H1 (cell line): ENCODE results near the gene CSF1. TPM values are rescaled to one million over a fixed set of nuclear protein-coding genes. Genes with fewer than 3 reads are reported as not detected.

Source experiments
- CTCF ChIA-PET: fragments of 300-600 bp; sonication (Branson Sonifier 250); formaldehyde crosslinking; loops from one replicate; lab custom pipeline; 2021; ENCODE audit not compliant: partially characterized antibody; lab: Charles Lee
- POLR2A ChIA-PET: fragments of 300-600 bp; sonication (Branson Sonifier 250); formaldehyde crosslinking; loops from one replicate; lab custom pipeline; 2021; ENCODE audit warnings: inconsistent platforms; ENCODE audit not compliant: partially characterized antibody; lab: Charles Lee
- DNase-seq, 2 experiments: peaks; one replicate each; pipeline versions ENCODE4 v3.0.0 to v3.0.0-alpha.2; 2010 to 2022; ENCODE audit warnings: low spot score in 2 of 2, low read depth in 1 of 2, mixed read lengths in 1 of 2
- FAIRE-seq: peaks from 2 replicates; lab custom pipeline; 2011; peaks lifted over from hg19 to GRCh38; lab: Jason Lieb, UNC
- H2AFZ ChIP-seq: 2 replicates; pipeline ENCODE4 v1.8.1; 2012; ENCODE audit warnings: low read length, inconsistent platforms
- H2AK5ac ChIP-seq: 2 replicates; pipeline ENCODE4 v1.6.1; 2013; ENCODE audit warnings: low read depth, low read length
- H2BK120ac ChIP-seq: replicated peaks from 2 replicates; pipeline ENCODE3; 2013; ENCODE audit warnings: low read depth, low read length, inconsistent platforms
- H2BK12ac ChIP-seq: 2 replicates; pipeline ENCODE4 v1.6.1; 2013; ENCODE audit warnings: low read depth, low read length
- H2BK15ac ChIP-seq: 2 replicates; pipeline ENCODE4 v1.6.1; 2013; ENCODE audit warnings: low read length
- H2BK20ac ChIP-seq: 2 replicates; pipeline ENCODE4 v1.6.1; 2013; ENCODE audit warnings: low read length
- H2BK5ac ChIP-seq: 2 replicates; pipeline ENCODE4 v1.6.1; 2013; ENCODE audit warnings: low read depth, low read length
- H3K14ac ChIP-seq: 2 replicates; pipeline ENCODE4 v1.6.1; 2013; ENCODE audit warnings: inconsistent platforms; ENCODE audit not compliant: insufficient read length
- H3K18ac ChIP-seq: 2 replicates; pipeline ENCODE4 v1.6.1; 2013; ENCODE audit warnings: low read length; ENCODE audit errors: extremely low read depth
- H3K23ac ChIP-seq: 2 replicates; pipeline ENCODE4 v1.6.1; 2013; ENCODE audit warnings: inconsistent platforms; ENCODE audit not compliant: insufficient read length
- H3K23me2 ChIP-seq: 2 replicates; pipeline ENCODE4 v1.6.1; 2013; ENCODE audit warnings: low read depth, low read length
- H3K27ac ChIP-seq: 2 replicates; pipeline ENCODE4 v1.6.1; 2011; ENCODE audit warnings: low read depth, low read length, inconsistent platforms
- H3K27me3 ChIP-seq, 4 experiments: replicated peaks in 1 of 4; 1 replicate in 1 of 4; 2 replicates in 3 of 4; pipeline versions ENCODE4 v1.6.1 to v1.8.1; 2011 to 2013; ENCODE audit warnings: low read length in 3 of 4, mild to moderate bottlenecking in 3 of 4, inconsistent platforms in 2 of 4, mixed read lengths in 2 of 4, moderate library complexity in 1 of 4; ENCODE audit not compliant: control insufficient read depth in 3 of 4, insufficient read depth in 3 of 4; ENCODE audit errors: extremely low read depth in 1 of 4
- H3K36me3 ChIP-seq, 4 experiments: 2 replicates each; pipeline versions ENCODE4 v1.6.1 to v1.8.1; 2011 to 2013; ENCODE audit warnings: mild to moderate bottlenecking in 4 of 4, low read length in 3 of 4, moderate library complexity in 2 of 4, control low read depth in 1 of 4, inconsistent platforms in 1 of 4; ENCODE audit not compliant: insufficient read depth in 4 of 4, control insufficient read depth in 2 of 4
- H3K4ac ChIP-seq: replicated peaks from 2 replicates; pipeline ENCODE3; 2013; ENCODE audit warnings: low read length, low read depth, mixed read lengths, inconsistent platforms; ENCODE audit not compliant: insufficient read length
- H3K4me1 ChIP-seq, 4 experiments: replicated peaks in 1 of 4; 1 replicate in 1 of 4; 2 replicates in 3 of 4; pipeline versions ENCODE4 v1.6.1 to v1.8.1; 2011 to 2013; ENCODE audit warnings: low read length in 3 of 4, inconsistent platforms in 2 of 4, mixed read lengths in 1 of 4; ENCODE audit not compliant: insufficient read depth in 4 of 4, control insufficient read depth in 3 of 4
- H3K4me2 ChIP-seq, 2 experiments: 2 replicates each; pipeline versions ENCODE4 v1.6.1 to v1.8.1; 2011 to 2013; ENCODE audit warnings: low read depth in 2 of 2, low read length in 2 of 2, control low read depth in 1 of 2, inconsistent platforms in 1 of 2, mild to moderate bottlenecking in 1 of 2; ENCODE audit not compliant: insufficient read depth in 1 of 2
- H3K4me3 ChIP-seq, 4 experiments: fragments of 200-600, 300-600 bp in 1 of 4; sonication (generic), shearing (Covaris generic), sonication (Bioruptor Twin) in 1 of 4; 2 replicates each; pipeline versions ENCODE4 v1.5.1 to v1.8.1; 2011 to 2016; ENCODE audit warnings: low read length in 4 of 4, low read depth in 3 of 4, control low read depth in 2 of 4, inconsistent platforms in 2 of 4, mild to moderate bottlenecking in 2 of 4, mixed read lengths in 1 of 4, moderate library complexity in 1 of 4; ENCODE audit not compliant: insufficient read depth in 2 of 4; ENCODE audit errors: extremely low read depth in 1 of 4
- H3K56ac ChIP-seq: replicated peaks from 2 replicates; pipeline ENCODE3; 2013; ENCODE audit warnings: low read depth, mild to moderate bottlenecking, mixed read lengths, low read length, inconsistent platforms; ENCODE audit not compliant: insufficient read length
- H3K79me1 ChIP-seq: 2 replicates; pipeline ENCODE4 v1.6.1; 2013; ENCODE audit warnings: low read depth, low read length, control low read depth
- H3K79me2 ChIP-seq, 2 experiments: 2 replicates each; pipeline versions ENCODE4 v1.6.1 to v1.8.1; 2012 to 2013; ENCODE audit warnings: low read length in 2 of 2, mild to moderate bottlenecking in 2 of 2, inconsistent platforms in 1 of 2; ENCODE audit not compliant: insufficient read depth in 2 of 2, control insufficient read depth in 1 of 2
- H3K9ac ChIP-seq, 4 experiments: replicated peaks in 1 of 4; 1 replicate in 1 of 4; 2 replicates in 3 of 4; pipeline versions ENCODE4 v1.6.1 to v1.8.1; 2011 to 2013; ENCODE audit warnings: low read depth in 3 of 4, low read length in 3 of 4, control low read depth in 2 of 4, mild to moderate bottlenecking in 2 of 4, moderate library complexity in 2 of 4, inconsistent platforms in 1 of 4; ENCODE audit errors: extremely low read depth in 1 of 4
- H3K9me3 ChIP-seq, 2 experiments: 2 replicates each; pipeline versions ENCODE4 v1.6.1 to v1.8.1; 2012 to 2013; ENCODE audit warnings: mild to moderate bottlenecking in 2 of 2, moderate library complexity in 2 of 2, control low read depth in 1 of 2, inconsistent platforms in 1 of 2, low read depth in 1 of 2, low read length in 1 of 2, mixed read lengths in 1 of 2; ENCODE audit not compliant: insufficient read depth in 2 of 2
- H4K20me1 ChIP-seq, 2 experiments: replicated peaks in 1 of 2; 2 replicates each; pipeline versions ENCODE3 to v1.8.1; 2011 to 2013; ENCODE audit warnings: inconsistent platforms in 2 of 2, low read length in 2 of 2, mild to moderate bottlenecking in 1 of 2; ENCODE audit not compliant: insufficient read depth in 2 of 2, control insufficient read depth in 1 of 2
- H4K5ac ChIP-seq: 2 replicates; pipeline ENCODE4 v1.6.1; 2013; ENCODE audit warnings: low read length, low read depth, mixed read lengths, inconsistent platforms; ENCODE audit not compliant: insufficient read length
- H4K8ac ChIP-seq: 2 replicates; pipeline ENCODE4 v1.8.0; 2013; ENCODE audit warnings: mild to moderate bottlenecking, moderate library complexity, low read length, inconsistent platforms; ENCODE audit not compliant: insufficient read depth; ENCODE audit errors: extremely low read depth
- H4K91ac ChIP-seq: replicated peaks from 2 replicates; pipeline ENCODE3; 2013; ENCODE audit warnings: low read length, mixed read lengths, inconsistent platforms; ENCODE audit not compliant: insufficient read length
- ATF2 ChIP-seq: IDR thresholded peaks from 2 replicates; pipeline ENCODE4 v1.6.1; 2012; ENCODE audit warnings: low read length, inconsistent platforms
- BACH1 ChIP-seq: IDR thresholded peaks from 2 replicates; pipeline ENCODE4 v1.6.1; 2012; ENCODE audit warnings: low read length, improper control_type of control experiment
- CREB1 ChIP-seq: IDR thresholded peaks from 2 replicates; pipeline ENCODE4 v1.6.1; 2012; ENCODE audit warnings: inconsistent platforms
- E2F6 ChIP-seq: IDR thresholded peaks from 2 replicates; pipeline ENCODE4 v1.6.1; 2012; ENCODE audit warnings: inconsistent platforms
- GABPA ChIP-seq: IDR thresholded peaks from 2 replicates; pipeline ENCODE4 v1.6.1; 2011; ENCODE audit warnings: mild to moderate bottlenecking, low read length, moderate library complexity, borderline replicate concordance; ENCODE audit not compliant: insufficient read depth
- JUND ChIP-seq: IDR thresholded peaks from 2 replicates; pipeline ENCODE4 v1.6.1; 2011; ENCODE audit warnings: mild to moderate bottlenecking, improper control_type of control experiment, low read length
- NRF1 ChIP-seq: IDR thresholded peaks from 2 replicates; pipeline ENCODE4 v1.6.1; 2011; ENCODE audit warnings: mild to moderate bottlenecking, low read depth, low read length, improper control_type of control experiment
- SIRT6 ChIP-seq: IDR thresholded peaks from one replicate; pipeline ENCODE4 v1.7.1; 2012; ENCODE audit warnings: low read length, inconsistent platforms
- SIX5 ChIP-seq: IDR thresholded peaks from 2 replicates; pipeline ENCODE4 v1.6.1; 2011; ENCODE audit warnings: mild to moderate bottlenecking, low read depth, low read length
- TAF1 ChIP-seq: IDR thresholded peaks from 2 replicates; pipeline ENCODE4 v1.6.1; 2011; ENCODE audit warnings: mild to moderate bottlenecking, low read depth, low read length
- TCF12 ChIP-seq: IDR thresholded peaks from 2 replicates; pipeline ENCODE4 v1.6.1; 2011; ENCODE audit warnings: low read depth, mild to moderate bottlenecking, low read length
- WGBS, 2 experiments: shearing (Covaris generic) in 1 of 2; methylation state at CpG; one replicate each; pipeline versions ENCODE4 v1.1.6 to v1.1.7; 2013 to 2015; ENCODE audit warnings: low lambda C conversion rate in 2 of 2, mixed read lengths in 2 of 2, inconsistent platforms in 1 of 2, low coverage in 1 of 2, missing lambda C conversion rate in 1 of 2; ENCODE audit not compliant: insufficient replicate concordance in 2 of 2, insufficient coverage in 1 of 2, insufficient read length in 1 of 2; ENCODE audit errors: extremely low coverage in 1 of 2, missing lambda C conversion rate in 1 of 2; 5-methylcytosine and 5-hydroxymethylcytosine counted together
- polyA plus RNA-seq, 7 experiments: library from polyadenylated mRNA; depleted of rRNA in 3 of 7; stranded (reverse) in 5 of 7; unstranded in 2 of 7; fragments of >200 nt in 5 of 7; fragments of 200-250 nt in 2 of 7; gene quantifications; 1 replicate in 5 of 7; 2 replicates in 1 of 7; 4 replicates in 1 of 7; pipeline versions ENCODE4 v1.2.1 to v1.2.3, GENCODE V29; 2011 to 2013; ENCODE audit warnings: missing spikeins in 2 of 7, mixed read lengths in 2 of 7
- total RNA-seq: library from RNA; stranded (reverse); fragmentation: NEBNext Ultra II Directional; extraction: Animal tissue kit (Norgen Biotek cat#: 25700); gene quantifications from 2 replicates; pipeline ENCODE4 v1.2.1, GENCODE V29; 2021

CSF1 gene
- total and polyA plus RNA-seq, 2 of the 8 experiments (the other 6 are each of a cell fraction or from before 2014, with no cell fraction given) = 3.3 to 5.4 TPM

- H3K18ac ChIP-seq = no peak overlapping the region
- H3K79me2 ChIP-seq = no peaks in the 10 kb centered on the region
- no peak overlapping the region for H4K5ac ChIP-seq
- no peak overlapping the region for H2BK15ac ChIP-seq
- FAIRE-seq (no peak), DNase-seq (no peak)
- H3K4ac ChIP-seq = no peak overlapping the region
- ChIA-PET CTCF (interaction anchor here (0.7 to 2.5 kb wide), 11 partner anchors 9 to 333 kb away, joined by 3 to 13 read pairs (median 4); partner anchors contain the start of gene AHCYL1), POLR2A (interaction anchor here (1.2 to 1.5 kb wide), 2 partner anchors 9 to 106 kb away, joined by 4 to 6 read pairs; partner anchors contain the start of gene CSF1)
- H3K27me3 ChIP-seq = no peaks in the 10 kb centered on the region; a peak in 1 of 7 replicates
- no peak overlapping the region for H3K14ac ChIP-seq
- H2BK5ac ChIP-seq = no peak overlapping the region
- H3K4me3 ChIP-seq = no peak overlapping the region
- H3K79me1 ChIP-seq = no peaks in the 10 kb centered on the region
- H4K20me1 ChIP-seq = no peaks in the 10 kb centered on the region
- H2AFZ ChIP-seq = no peak overlapping the region
- H2BK120ac ChIP-seq = no peak overlapping the region
- H3K4me2 ChIP-seq = no peak overlapping the region
- peaks cover 0 to 2% of the 10 kb centered on the region in 2 experiments; a peak in 1 of 4 replicates for H3K9me3 ChIP-seq
- H2BK12ac ChIP-seq = no peak overlapping the region
- H4K91ac ChIP-seq = no peak overlapping the region
- 81% methylated on average over 9 of the region's 9 CpGs; no CpG with 5 or more reads in 1 of the 2 experiments for WGBS, 2 experiments
- peaks cover 0 to 3% (median 1%) of the 10 kb centered on the region in 4 experiments; a peak in 2 of 7 replicates for H3K4me1 ChIP-seq
- H3K56ac ChIP-seq = no peak overlapping the region
- no peak overlapping the region for H2BK20ac ChIP-seq
- no peaks in the 10 kb centered on the region; the same call in 1 of the 2 replicates for H3K23me2 ChIP-seq
- H3K27ac ChIP-seq = no peak overlapping the region
- H3K9ac ChIP-seq = no peak overlapping the region
- no peak overlapping the region for H2AK5ac ChIP-seq
- no peak overlapping the region for H4K8ac ChIP-seq
- H3K23ac ChIP-seq = no peak overlapping the region
- H3K36me3 ChIP-seq = no peaks in the 10 kb centered on the region
- TF ChIP-seq TCF12 (no peak), SIX5 (no peak), JUND (no peak), TAF1 (no peak), E2F6 (no peak), SIRT6 (no peak), NRF1 (no peak), GABPA (no peak), BACH1 (no peak), ATF2 (no peak), CREB1 (no peak)
Measured at GRCh38 chr1:109902204-109902985, 8.3 kb upstream of the CSF1 start.
